ENCODE results near the gene TLE4. TPM values are rescaled to one million over a fixed set of nuclear protein-coding genes. Genes with fewer than 3 reads are reported as not detected.
"Not testable (repeated sequence)": the region's sequence is repeated elsewhere in the genome, so short reads cannot be mapped to it uniquely, and the experiment has no call there.

TLE4 gene
- total RNA-seq, 2 experiments from 2014 or later, result 41.2 to 45.8 TPM

GRCh38 chr9:79709743-79710674, 138.2 kb downstream of the TLE4 start:
- Mint-ChIP-seq H3K9me3 (ENCODE audit: low read depth) (no peaks in the 10 kb centered on the region), H3K4me3 (no peak overlapping the region), H3K27me3 (no peaks in the 10 kb centered on the region), H3K4me1 (peaks cover 23% of the 10 kb centered on the region), H3K36me3 (peaks cover 59% of the 10 kb centered on the region), H3K27ac (no peak overlapping the region)
- DNase-seq (no peak), ATAC-seq (no peak)
- CTCF ChIA-PET, result no interaction called here

GRCh38 chr9:79711874-79712273, 140.1 kb downstream of the TLE4 start:
- DNase-seq (no peak), ATAC-seq (no peak)
- Mint-ChIP-seq H3K4me3 (no peak overlapping the region), H3K27ac (no peak overlapping the region), H3K27me3 (no peaks in the 10 kb centered on the region), H3K9me3 (ENCODE audit: low read depth) (no peaks in the 10 kb centered on the region), H3K36me3 (peaks cover 44% of the 10 kb centered on the region), H3K4me1 (peaks cover 19% of the 10 kb centered on the region)
- CTCF ChIA-PET, result no interaction called here

GRCh38 chr9:79719021-79719420, 147.3 kb downstream of the TLE4 start:
- peaks cover 46% of the 10 kb centered on the region for H3K36me3 Mint-ChIP-seq
- CTCF ChIA-PET, result no interaction called here
- no peak overlapping the region for H3K4me3 Mint-ChIP-seq
- no peak for DNase-seq
- H3K9me3 Mint-ChIP-seq (ENCODE audit: low read depth), result no peaks in the 10 kb centered on the region
- no peaks in the 10 kb centered on the region for H3K27me3 Mint-ChIP-seq
- ATAC-seq, result no peak
- H3K4me1 Mint-ChIP-seq, result no peaks in the 10 kb centered on the region
- no peak overlapping the region for H3K27ac Mint-ChIP-seq

- H3K27ac Mint-ChIP-seq, result no peak overlapping the region
Measured at GRCh38 chr9:79719989-79720388, 148.2 kb downstream of the TLE4 start.

DNA sequence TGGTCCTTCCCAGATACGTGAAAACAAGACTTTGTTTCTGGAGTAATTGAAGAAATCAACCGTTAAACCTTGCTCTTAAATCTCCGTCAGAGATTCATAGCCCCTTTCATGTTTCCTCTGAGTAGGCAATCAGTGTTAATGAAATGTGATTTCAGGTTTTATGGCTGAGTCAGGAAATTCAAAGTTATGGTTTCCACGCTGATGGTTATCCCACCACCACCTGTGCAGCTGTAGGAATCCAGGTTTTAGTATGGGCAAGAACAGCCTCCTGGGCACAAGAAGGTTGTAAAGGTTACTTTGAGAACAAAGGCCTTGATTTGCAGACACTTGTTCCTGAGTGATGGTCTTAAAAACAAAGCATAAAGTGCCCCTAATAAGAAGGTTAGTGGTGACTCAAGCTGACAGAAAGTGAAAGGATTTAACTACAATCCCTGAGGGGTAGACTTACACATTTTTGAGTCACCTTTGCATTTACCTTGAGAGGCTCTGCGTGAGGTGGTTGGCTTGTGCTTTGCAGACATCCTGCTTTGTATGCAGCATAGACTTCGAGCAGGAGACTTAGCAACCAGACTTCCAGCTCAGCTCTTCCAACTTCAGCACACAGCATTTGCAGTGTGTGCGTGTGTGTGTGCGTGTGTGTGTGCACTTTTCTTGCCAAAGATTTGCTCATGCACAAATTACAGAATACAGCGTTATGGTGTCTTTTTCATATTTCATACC, 159.6 kb downstream of the TLE4 start:
- no peak overlapping the region for H3K27ac Mint-ChIP-seq
- no peaks in the 10 kb centered on the region for H3K27me3 Mint-ChIP-seq
- peak; percentile 63 for DNase-seq
- peak; percentile 80 for ATAC-seq
- no peaks in the 10 kb centered on the region for H3K9me3 Mint-ChIP-seq (ENCODE audit: low read depth)
- no peak overlapping the region for H3K4me3 Mint-ChIP-seq
- H3K4me1 Mint-ChIP-seq, result peaks cover 13% of the 10 kb centered on the region
- peaks cover 15% of the 10 kb centered on the region for H3K36me3 Mint-ChIP-seq
- CTCF ChIA-PET, result no interaction called here

More at GRCh38 chr9:79719989-79720388, 148.2 kb downstream of the TLE4 start:
- ATAC-seq (no peak), DNase-seq (no peak)
- H3K27me3 Mint-ChIP-seq, result no peaks in the 10 kb centered on the region
- no peak overlapping the region for H3K4me3 Mint-ChIP-seq
- no peaks in the 10 kb centered on the region for H3K4me1 Mint-ChIP-seq
- H3K9me3 Mint-ChIP-seq (ENCODE audit: low read depth), result no peaks in the 10 kb centered on the region
- CTCF ChIA-PET, result no interaction called here
- peaks cover 46% of the 10 kb centered on the region for H3K36me3 Mint-ChIP-seq

- no peak overlapping the region for H3K4me3 Mint-ChIP-seq
- H3K27ac Mint-ChIP-seq, result no peak overlapping the region
- no peaks in the 10 kb centered on the region for H3K9me3 Mint-ChIP-seq (ENCODE audit: low read depth)
- DNase-seq, result no peak
- H3K27me3 Mint-ChIP-seq, result no peaks in the 10 kb centered on the region
- CTCF ChIA-PET, result no interaction called here
- peaks cover 11% of the 10 kb centered on the region for H3K4me1 Mint-ChIP-seq
- no peak for ATAC-seq
- peaks cover 5% of the 10 kb centered on the region for H3K36me3 Mint-ChIP-seq
Measured at GRCh38 chr9:79735023-79735779, 163.4 kb downstream of the TLE4 start.

DNA sequence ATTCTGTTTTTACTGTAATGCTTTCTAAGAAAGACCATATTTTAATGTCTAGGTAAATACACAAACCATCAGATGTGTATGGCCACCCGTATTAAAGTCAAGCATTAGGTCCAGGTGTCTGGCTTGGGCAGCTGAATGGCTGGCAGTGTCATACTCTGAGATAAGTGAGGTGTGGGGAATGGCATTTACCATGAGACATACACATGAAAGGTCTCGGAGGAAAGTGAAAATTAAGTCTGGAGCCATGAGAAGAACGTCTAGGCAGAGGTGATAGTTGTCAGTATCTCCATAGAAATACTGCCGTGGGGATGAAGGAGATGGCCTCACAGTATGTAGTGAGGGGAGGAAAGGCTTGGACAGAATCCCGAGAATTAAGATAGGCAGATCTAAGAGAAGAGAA, 164.3 kb downstream of the TLE4 start:
- H3K36me3 Mint-ChIP-seq, result peaks cover 5% of the 10 kb centered on the region
- H3K9me3 Mint-ChIP-seq (ENCODE audit: low read depth), result no peaks in the 10 kb centered on the region
- DNase-seq (no peak), ATAC-seq (no peak)
- peaks cover 7% of the 10 kb centered on the region for H3K4me1 Mint-ChIP-seq
- no peaks in the 10 kb centered on the region for H3K27me3 Mint-ChIP-seq
- no peak overlapping the region for H3K4me3 Mint-ChIP-seq
- CTCF ChIA-PET, result no interaction called here
- no peak overlapping the region for H3K27ac Mint-ChIP-seq

DNA sequence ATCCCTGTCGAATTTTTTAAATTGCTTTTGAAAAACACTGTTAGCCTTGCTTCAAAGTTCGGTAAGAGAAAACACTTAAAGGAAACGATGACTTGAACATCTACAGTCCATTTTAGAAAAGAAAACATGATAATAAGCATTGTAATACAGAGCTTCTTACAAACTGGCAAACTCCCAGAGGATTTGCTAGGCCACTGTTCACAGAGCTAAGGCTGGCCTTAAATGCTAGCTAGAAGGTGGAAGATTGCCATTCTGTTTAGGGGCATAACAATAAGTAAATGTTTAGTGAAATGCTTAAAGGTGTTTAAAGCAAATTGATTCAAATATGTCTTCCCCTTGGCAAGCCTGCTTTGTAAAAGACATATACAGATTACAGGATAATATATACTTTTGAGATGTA, 169.6 kb downstream of the TLE4 start:
- no peak overlapping the region for H3K27ac Mint-ChIP-seq

DNA sequence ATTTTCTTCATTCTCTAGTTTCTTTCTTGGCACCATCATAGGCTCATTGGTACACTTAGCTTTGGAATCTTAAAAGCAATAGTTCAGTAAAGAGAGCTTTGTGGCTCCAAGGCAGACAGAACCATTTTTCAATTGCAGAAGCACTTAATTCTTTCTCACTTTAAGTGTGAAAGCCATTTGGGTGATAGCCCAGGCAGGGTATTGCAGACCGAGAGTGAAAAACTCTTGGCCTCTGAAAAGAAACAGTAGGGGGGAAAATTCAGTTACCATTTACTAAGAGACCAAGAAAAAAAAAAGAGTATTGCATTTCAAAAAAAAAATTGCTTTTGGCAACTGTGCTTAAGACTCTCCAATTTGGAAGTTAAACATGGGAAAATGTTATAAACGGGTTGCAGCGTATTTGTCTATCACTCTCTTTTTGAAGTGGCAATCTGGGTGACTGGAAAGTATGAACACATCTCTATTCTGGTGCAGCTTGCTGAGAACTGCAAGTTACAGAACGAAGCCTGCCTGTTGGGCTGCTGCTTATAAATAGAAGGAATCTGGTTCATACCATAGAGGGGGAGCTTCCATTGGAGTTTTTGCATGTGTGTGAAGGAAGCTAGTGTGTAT, 170.5 kb downstream of the TLE4 start:
- no peaks in the 10 kb centered on the region for H3K4me1 Mint-ChIP-seq
- H3K27ac Mint-ChIP-seq, result no peak overlapping the region
- peaks cover 4% of the 10 kb centered on the region for H3K27me3 Mint-ChIP-seq
- DNase-seq, result no peak
- no peaks in the 10 kb centered on the region for H3K36me3 Mint-ChIP-seq
- no peaks in the 10 kb centered on the region for H3K9me3 Mint-ChIP-seq (ENCODE audit: low read depth)
- no peak overlapping the region for H3K4me3 Mint-ChIP-seq
- CTCF ChIA-PET, result no interaction called here
- ATAC-seq, result no peak

More for the DNA sequence above, 169.6 kb downstream of the TLE4 start:
- Mint-ChIP-seq H3K4me1 (no peaks in the 10 kb centered on the region), H3K9me3 (ENCODE audit: low read depth) (no peaks in the 10 kb centered on the region), H3K36me3 (no peaks in the 10 kb centered on the region), H3K4me3 (no peak overlapping the region), H3K27me3 (peaks cover 2% of the 10 kb centered on the region)
- DNase-seq (no peak), ATAC-seq (no peak)
- CTCF ChIA-PET, result no interaction called here

DNA sequence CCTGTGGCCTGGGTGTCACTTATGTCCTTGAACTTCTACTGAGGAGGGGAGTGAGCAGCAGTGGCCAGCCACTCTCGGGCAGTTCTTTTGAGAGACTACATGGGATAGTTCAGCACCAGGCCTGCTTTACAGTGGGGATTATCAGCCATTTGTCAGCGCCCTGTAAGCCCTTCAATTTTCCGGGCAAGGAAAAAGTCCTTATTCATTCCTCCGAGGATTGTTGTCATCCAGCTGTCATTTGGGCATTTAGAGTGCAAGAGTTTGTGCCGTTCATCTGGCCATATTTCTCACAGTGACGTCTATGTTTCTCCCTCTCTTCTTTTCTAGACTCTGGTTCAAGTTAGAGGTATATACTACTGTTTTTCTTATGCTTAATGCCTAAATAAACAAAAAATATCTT, 172.8 kb downstream of the TLE4 start:
- Mint-ChIP-seq H3K9me3 (ENCODE audit: low read depth) (no peaks in the 10 kb centered on the region), H3K4me1 (no peaks in the 10 kb centered on the region), H3K36me3 (no peaks in the 10 kb centered on the region), H3K27ac (no peak overlapping the region), H3K27me3 (peaks cover 4% of the 10 kb centered on the region), H3K4me3 (no peak overlapping the region)
- ATAC-seq, result no peak
- no peak for DNase-seq
- CTCF ChIA-PET, result no interaction called here

- Mint-ChIP-seq H3K4me3 (no peak overlapping the region), H3K27ac (no peak overlapping the region), H3K27me3 (peaks cover 4% of the 10 kb centered on the region), H3K36me3 (peaks cover under 1% of the 10 kb centered on the region), H3K9me3 (ENCODE audit: low read depth) (no peaks in the 10 kb centered on the region), H3K4me1 (no peaks in the 10 kb centered on the region)
- CTCF ChIA-PET, result no interaction called here
- no peak for DNase-seq
- no peak for ATAC-seq
Measured at GRCh38 chr9:79745752-79746336, 174.1 kb downstream of the TLE4 start.

DNA sequence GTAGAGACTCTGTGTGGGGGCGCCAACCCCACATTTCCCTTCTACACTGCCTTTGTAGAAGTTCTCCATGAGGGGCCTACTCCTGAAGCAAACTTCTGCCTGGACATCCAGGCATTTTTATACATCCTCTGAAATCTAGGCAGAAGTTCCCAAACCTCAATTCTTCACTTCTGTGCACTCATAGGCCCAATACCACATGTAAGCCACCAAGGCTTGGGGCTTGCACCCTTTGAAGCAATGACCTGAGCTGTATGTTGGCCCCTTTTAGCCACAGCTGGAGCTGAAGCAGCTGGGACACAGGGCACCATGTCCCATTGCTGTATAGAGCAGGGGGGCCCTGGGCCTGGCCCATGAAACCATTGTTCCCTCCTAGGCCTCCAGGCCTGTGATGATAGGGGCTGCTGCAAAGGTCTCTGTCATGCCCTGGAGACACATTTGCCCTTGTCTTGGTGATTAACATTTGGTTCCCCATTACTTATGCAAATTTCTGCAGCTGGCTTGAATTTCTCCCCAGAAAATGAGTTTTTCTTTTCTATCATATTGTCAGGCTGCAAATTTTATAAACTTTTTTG, 180.2 kb downstream of the TLE4 start:
- H3K36me3 Mint-ChIP-seq; H3K9me3 Mint-ChIP-seq (ENCODE audit: low read depth); H3K4me3 Mint-ChIP-seq; ATAC-seq; H3K27me3 Mint-ChIP-seq; DNase-seq; H3K4me1 Mint-ChIP-seq; CTCF ChIA-PET; H3K27ac Mint-ChIP-seq: not testable (repeated sequence)

- DNase-seq (no peak), ATAC-seq (no peak)
- Mint-ChIP-seq H3K4me3 (no peak overlapping the region), H3K9me3 (ENCODE audit: low read depth) (peaks cover 2% of the 10 kb centered on the region), H3K4me1 (peaks cover 13% of the 10 kb centered on the region), H3K27me3 (no peaks in the 10 kb centered on the region), H3K27ac (no peak overlapping the region), H3K36me3 (peaks cover 1% of the 10 kb centered on the region)
- CTCF ChIA-PET, result interaction anchor here (0.8 kb wide), 1 partner anchor 35 kb away, joined by 3 read pairs; no protein-coding TSS in a partner anchor
Measured at GRCh38 chr9:79756414-79756813, 184.6 kb downstream of the TLE4 start.
